ENCODE measurements around the gene VWA2.

DNA sequence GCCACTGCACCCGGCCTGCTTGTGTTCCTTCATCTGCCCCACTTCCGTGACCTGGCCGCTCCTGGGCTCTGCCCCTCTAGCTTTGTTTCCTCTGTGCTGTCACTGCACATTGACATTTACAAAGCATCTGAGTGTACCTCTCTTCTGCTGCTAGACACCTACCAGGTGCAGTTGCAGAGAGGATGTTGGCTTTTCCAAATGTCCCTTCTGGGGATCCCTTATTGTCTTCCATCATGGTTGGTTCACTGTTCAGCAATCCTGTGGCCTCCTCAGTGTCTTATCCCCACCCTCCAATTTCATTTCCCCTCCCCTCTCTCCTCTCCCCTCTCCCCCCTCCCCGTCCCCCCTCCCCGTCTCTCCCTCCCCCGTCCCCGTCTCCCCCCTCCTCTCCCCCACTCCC is 13.8 kb downstream of the VWA2 start:
- TF ChIP-seq GATA3 (IDR thresholded peaks at IDR 0.05; ENCODE audit: low read depth, low read length) (no peak), GATA2 (IDR thresholded peaks at IDR 0.05; ENCODE audit: low read depth, low read length) (no peak)

Data from SH-SY5Y (cell line).